ENCODE results near the gene BCL3. TPM values are rescaled to one million over a fixed set of nuclear protein-coding genes. Genes with fewer than 3 reads are reported as not detected.
"Not testable (repeated sequence)": the region's sequence is repeated elsewhere in the genome, so short reads cannot be mapped to it uniquely, and the experiment has no call there.

Gene BCL3
- total and polyA plus RNA-seq, 4 donors: 17.6 to 233 (median 63.8) TPM

GRCh38 chr19:44776402-44777096 is 28.0 kb downstream of the BCL3 start:
- no peak for TF ChIP-seq CTCF (IDR thresholded peaks at IDR 0.05; ENCODE audit: control extremely low read depth, extremely low read depth)
- Histone ChIP-seq H3K9me3 (ENCODE audit: control insufficient read depth in 4 of 4, insufficient read depth in 3 of 4, low read length in 3 of 4) (no peaks in the 10 kb centered on the region), H3K4me3 (no peak overlapping the region), H3K36me3 (ENCODE audit: control insufficient read depth in 4 of 4, insufficient read depth in 4 of 4, low read length in 4 of 4) (peaks cover 0 to 2% (median 0%) of the 10 kb centered on the region in 4 donors), H3K27me3 (ENCODE audit: control insufficient read depth in 3 of 3, insufficient read depth in 3 of 3, low read length in 2 of 3) (no peaks in the 10 kb centered on the region), H3K9ac (ENCODE audit: insufficient read depth in 1 of 2, low read length in 2 of 2) (no peak overlapping the region), H3K27ac (ENCODE audit: low read depth in 1 of 2, low read length in 1 of 2) (no peak overlapping the region), H3K4me1 (ENCODE audit: control insufficient read depth in 5 of 5, insufficient read depth in 5 of 5, low read length in 5 of 5) (peaks cover 0 to 15% (median 3%) of the 10 kb centered on the region in 5 donors)
- 83 to 88% methylated on average over 23 of the region's 23 CpGs for WGBS, 2 donors
- no peak for ATAC-seq (ENCODE audit: insufficient read depth, low FRiP score)
- DNase-seq: peak; percentile 34 to 63 (median 39)

- Histone ChIP-seq H3K4me3 (peak within 1 kb of the TSS; percentile 16), H3K27ac (ENCODE audit: low read depth in 1 of 2, low read length in 1 of 2) (peak within 1 kb of the TSS in 1 of 2 donors; percentile 22), H3K9me3 (ENCODE audit: control insufficient read depth in 4 of 4, insufficient read depth in 3 of 4, low read length in 3 of 4) (no peaks in the 10 kb centered on the region), H3K9ac (ENCODE audit: insufficient read depth in 1 of 2, low read length in 2 of 2) (no peak within 1 kb of the TSS), H3K4me1 (ENCODE audit: control insufficient read depth in 5 of 5, insufficient read depth in 5 of 5, low read length in 5 of 5) (peaks cover 0 to 12% (median 3%) of the 10 kb centered on the region in 5 donors), H3K36me3 (ENCODE audit: control insufficient read depth in 4 of 4, insufficient read depth in 4 of 4, low read length in 4 of 4) (peaks cover 0 to 2% (median 0%) of the 10 kb centered on the region in 4 donors), H3K27me3 (ENCODE audit: control insufficient read depth in 3 of 3, insufficient read depth in 3 of 3, low read length in 2 of 3) (no peaks in the 10 kb centered on the region)
- WGBS, 2 donors: 17 to 20% methylated on average over 41 to 47 of the region's 47 CpGs
- ATAC-seq (ENCODE audit: insufficient read depth, low FRiP score) (peak; percentile 78), DNase-seq (peak; percentile 26 to 66 (median 46))
- no peak for TF ChIP-seq CTCF (IDR thresholded peaks at IDR 0.05; ENCODE audit: control extremely low read depth, extremely low read depth)
These were observed 29.3 kb downstream of the BCL3 start, which contains the start of gene CBLC for GRCh38 chr19:44777715-44778347. Gene CBLC, plus strand, starts transcription at chr19:44777890. Its CDS starts 42 bp downstream, at chr19:44777932.

- H3K9ac ChIP-seq (ENCODE audit: insufficient read depth in 1 of 2, low read length in 2 of 2): no peak overlapping the region
- 91 to 98% methylated on average over 2 of the region's 2 CpGs for WGBS, 2 donors
- ATAC-seq (ENCODE audit: insufficient read depth, low FRiP score): no peak
These were observed 30.6 kb downstream of the BCL3 start for GRCh38 chr19:44779150-44779549.

GRCh38 chr19:44781694-44782093 is 33.2 kb downstream of the BCL3 start:
- DNase-seq; ATAC-seq (ENCODE audit: insufficient read depth, low FRiP score); H3K4me1 ChIP-seq (ENCODE audit: control insufficient read depth in 5 of 5, insufficient read depth in 5 of 5, low read length in 5 of 5); H3K27ac ChIP-seq (ENCODE audit: low read depth in 1 of 2, low read length in 1 of 2); H3K9me3 ChIP-seq (ENCODE audit: control insufficient read depth in 4 of 4, insufficient read depth in 3 of 4, low read length in 3 of 4); H3K9ac ChIP-seq (ENCODE audit: insufficient read depth in 1 of 2, low read length in 2 of 2); H3K4me3 ChIP-seq; H3K36me3 ChIP-seq (ENCODE audit: control insufficient read depth in 4 of 4, insufficient read depth in 4 of 4, low read length in 4 of 4); H3K27me3 ChIP-seq (ENCODE audit: control insufficient read depth in 3 of 3, insufficient read depth in 3 of 3, low read length in 2 of 3): not testable (repeated sequence)
- WGBS, 2 donors: 90 to 96% methylated on average over 2 of the region's 2 CpGs

More at GRCh38 chr19:44779150-44779549, 30.6 kb downstream of the BCL3 start:
- no peak for DNase-seq
- Histone ChIP-seq H3K4me3 (no peak overlapping the region), H3K36me3 (ENCODE audit: control insufficient read depth in 4 of 4, insufficient read depth in 4 of 4, low read length in 4 of 4) (peaks cover 0 to 2% (median 0%) of the 10 kb centered on the region in 4 donors), H3K27ac (ENCODE audit: low read depth in 1 of 2, low read length in 1 of 2) (no peak overlapping the region), H3K27me3 (ENCODE audit: control insufficient read depth in 3 of 3, insufficient read depth in 3 of 3, low read length in 2 of 3) (no peaks in the 10 kb centered on the region), H3K9me3 (ENCODE audit: control insufficient read depth in 4 of 4, insufficient read depth in 3 of 4, low read length in 3 of 4) (no peaks in the 10 kb centered on the region), H3K4me1 (ENCODE audit: control insufficient read depth in 5 of 5, insufficient read depth in 5 of 5, low read length in 5 of 5) (peaks cover 0 to 7% (median 3%) of the 10 kb centered on the region in 5 donors)
- no peak for TF ChIP-seq CTCF (IDR thresholded peaks at IDR 0.05; ENCODE audit: control extremely low read depth, extremely low read depth)
